ENCODE data around the gene ADRA2C.

The ADRA2C gene

DNA sequence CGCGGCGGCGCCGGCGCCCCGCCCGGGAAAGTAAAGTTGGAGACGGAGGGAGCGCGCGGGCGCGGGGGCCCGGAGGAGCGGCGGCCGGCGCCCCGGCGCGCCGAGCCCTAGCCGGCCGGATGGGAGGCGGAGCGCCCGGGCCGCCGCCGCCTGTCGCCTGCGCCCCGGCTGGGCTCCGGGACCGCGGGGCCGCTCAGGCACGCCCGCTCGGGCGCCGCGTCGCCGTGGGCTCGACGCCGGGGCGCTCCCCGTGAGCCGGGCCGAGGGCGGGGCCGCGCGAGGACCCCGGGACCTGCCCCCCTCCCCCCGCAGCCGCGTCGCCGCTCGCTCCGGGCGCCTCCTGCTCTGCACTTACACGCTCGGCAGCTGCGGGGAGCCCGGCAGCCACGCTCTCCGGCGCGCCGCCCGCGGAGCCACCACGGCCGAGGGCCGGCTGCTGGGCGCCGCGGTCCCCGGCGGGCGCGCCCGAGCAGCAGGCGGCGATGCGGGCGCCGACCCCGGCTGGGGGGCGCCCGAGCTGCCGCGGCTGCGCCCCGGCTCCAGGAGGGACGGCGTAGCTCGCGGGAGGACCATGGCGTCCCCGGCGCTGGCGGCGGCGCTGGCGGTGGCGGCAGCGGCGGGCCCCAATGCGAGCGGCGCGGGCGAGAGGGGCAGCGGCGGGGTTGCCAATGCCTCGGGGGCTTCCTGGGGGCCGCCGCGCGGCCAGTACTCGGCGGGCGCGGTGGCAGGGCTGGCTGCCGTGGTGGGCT lies at the start of gene ADRA2C:
ADRA2C (plus strand) TSS at position 350 of the 749 bp plus-strand sequence; CDS start at position 572, 222 bp downstream.
- DNase-seq: no peak

DNA sequence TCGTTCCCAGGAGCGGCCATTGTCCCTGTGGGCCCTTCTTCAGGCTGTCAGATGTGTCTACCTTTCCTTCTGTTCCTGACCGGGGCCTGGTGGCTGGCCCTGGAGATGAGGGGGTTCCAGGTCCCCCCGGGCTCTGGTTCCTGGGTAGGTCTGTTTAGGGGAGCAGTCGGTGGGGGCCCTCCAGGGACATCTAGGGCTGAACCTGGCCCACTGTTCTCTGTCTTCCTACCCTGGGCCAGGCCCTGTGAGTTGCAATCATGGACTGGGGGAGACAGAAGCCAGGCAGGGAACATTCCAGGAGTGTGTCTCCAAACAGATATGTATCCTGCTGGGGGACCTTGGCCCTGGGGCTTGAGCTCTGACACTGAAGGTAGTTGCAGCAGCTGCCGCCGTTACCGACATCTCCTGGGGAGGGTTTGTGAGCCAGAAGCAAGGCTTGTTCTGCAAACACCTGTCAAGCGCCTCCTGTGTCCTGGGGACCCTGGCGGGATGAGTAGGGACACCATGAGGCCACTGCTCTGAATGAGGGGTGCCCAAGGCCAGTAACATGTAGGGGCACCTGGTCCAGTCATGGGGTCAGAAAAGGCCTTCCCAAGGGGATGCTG lies 49.5 kb upstream of the ADRA2C start:
- DNase-seq: no peak

DNA sequence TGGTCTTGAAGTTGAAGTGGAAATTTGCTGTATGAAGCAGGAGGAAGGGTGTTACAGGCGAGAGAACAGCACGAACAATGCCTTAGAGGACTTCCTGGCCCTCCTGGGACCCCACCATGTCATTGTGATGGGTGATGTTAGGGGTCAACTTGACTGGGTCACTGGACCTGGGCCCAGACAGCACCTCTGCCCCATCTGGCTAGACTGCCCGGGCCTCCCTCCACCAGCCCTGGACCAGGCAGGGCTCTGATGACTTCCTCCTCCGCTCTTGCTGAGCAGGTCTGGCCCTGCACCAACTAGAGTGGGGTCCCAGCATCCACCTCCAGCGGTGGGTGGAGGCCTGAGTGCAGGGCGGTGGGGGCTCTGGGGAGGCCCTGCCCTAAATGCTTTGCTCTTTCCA lies 48.9 kb upstream of the ADRA2C start:
- no peak for DNase-seq

DNA sequence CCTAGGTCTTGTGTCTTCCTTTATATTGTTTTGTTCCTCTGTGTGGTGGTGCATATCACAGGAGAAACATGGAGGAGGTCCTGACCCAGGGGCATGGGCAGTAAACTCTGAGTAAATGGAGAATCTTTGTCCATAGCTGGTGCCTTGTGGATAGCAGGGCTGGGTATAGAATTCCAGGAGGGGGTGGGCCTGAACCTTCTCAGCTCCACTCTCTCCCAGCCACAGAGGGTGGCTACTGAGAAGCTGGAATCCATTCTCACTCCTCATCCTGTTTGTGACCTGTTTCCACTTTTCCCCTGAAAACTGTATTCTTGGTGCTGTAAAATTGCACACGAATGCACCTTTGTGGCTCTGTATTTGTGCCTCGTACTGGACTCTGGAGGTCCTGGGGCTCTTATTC lies 47.7 kb upstream of the ADRA2C start:
- no peak for DNase-seq

DNA sequence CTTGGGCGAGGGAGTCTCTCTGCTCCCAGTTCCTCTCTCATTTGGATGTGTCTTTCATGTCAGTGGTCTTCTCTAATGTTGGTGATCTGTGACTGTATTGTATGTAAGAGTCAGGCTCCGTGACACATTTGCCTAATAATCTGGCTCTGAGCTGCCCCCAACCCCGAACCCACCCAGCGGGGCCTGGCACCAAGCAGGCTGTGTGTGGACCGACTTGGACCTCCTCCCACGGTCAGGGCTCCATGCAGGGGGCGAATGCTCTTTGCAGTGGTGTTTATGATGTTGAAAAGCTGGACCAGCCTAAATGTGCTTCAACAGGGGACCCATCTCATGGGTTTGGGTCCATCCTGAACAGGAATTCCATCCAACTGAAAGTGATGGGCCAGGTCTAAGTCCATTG lies 47.0 kb upstream of the ADRA2C start:
- no peak for DNase-seq

DNA sequence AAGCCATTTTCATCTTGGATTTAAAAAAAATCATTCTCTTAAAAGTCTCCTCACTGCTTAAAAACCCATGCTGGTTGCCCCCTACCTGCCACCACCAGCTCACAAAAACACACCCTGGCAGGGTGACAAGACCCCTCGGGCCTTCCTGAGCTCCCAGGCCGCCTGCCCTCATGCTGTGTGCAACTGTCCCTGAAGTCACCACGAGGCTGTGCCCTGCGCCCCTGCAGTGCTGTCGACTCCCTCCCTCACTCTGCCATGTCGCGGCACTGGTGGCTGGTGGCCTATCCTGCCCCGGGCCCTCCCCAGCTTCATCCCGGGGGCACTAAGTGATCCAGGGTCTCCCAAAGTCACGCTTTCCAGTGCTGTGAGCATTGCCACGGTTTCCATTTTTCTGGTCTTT lies 46.3 kb upstream of the ADRA2C start:
- DNase-seq: no peak

DNA sequence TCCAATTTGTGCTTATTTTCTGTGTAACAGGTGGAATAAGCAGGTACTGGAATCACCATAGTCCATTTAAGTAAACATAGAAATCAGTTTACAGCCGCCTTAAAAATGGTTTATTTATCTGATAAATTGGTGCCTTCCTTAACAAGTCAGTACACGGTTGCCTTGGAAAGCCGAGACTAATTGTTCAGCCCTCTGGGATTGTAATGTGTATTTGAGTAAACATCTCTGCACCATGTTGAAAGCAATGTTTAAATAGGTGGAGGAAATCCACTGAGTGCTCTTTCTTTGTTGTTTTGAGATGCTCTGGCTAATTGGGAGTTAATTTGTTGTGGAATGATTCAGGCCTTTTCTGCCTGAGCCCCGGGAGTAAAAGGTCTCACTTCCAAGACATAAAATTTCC lies 45.7 kb upstream of the ADRA2C start:
- DNase-seq: no peak

DNA sequence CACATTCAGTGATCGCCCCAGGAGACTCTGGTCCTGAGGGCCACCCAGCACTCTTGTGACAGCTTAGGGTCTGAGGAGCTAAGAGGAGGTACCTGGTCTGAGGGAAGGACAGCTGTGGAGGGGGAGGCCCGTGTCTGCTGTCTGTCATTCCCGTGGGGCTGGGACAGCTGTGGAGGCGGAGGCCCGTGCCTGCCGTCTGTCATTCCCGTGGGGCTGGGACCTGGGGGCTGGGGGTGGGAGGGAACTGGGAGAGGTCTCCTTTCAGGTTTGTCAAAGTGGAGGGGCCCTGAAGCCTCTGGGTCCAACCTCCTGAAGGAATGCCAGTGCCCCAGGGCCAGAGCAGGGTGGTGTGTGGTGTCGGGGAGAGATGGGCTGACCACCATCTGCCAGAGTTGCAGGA lies 45.0 kb upstream of the ADRA2C start:
- no peak for DNase-seq

DNA sequence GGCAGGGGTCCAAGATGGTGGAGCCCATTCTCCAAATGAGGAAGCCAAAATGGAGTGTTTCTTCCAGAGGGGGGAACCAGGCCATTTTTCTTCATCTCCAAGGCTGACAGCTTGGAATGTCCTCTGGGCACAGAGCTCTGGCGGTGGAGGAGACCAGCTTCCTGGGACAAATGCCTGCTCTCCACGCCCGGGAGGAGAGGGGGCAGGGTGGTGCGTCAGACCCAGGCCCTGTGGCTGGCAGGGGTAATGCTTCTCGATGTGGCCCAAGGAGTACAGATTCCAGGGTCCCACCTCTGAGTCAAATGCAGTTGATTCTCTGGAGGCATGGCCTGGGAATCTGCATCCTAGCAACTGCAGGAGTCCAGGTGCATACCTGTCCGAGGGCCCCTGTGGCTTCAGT lies 44.6 kb upstream of the ADRA2C start:
- DNase-seq: no peak

DNA sequence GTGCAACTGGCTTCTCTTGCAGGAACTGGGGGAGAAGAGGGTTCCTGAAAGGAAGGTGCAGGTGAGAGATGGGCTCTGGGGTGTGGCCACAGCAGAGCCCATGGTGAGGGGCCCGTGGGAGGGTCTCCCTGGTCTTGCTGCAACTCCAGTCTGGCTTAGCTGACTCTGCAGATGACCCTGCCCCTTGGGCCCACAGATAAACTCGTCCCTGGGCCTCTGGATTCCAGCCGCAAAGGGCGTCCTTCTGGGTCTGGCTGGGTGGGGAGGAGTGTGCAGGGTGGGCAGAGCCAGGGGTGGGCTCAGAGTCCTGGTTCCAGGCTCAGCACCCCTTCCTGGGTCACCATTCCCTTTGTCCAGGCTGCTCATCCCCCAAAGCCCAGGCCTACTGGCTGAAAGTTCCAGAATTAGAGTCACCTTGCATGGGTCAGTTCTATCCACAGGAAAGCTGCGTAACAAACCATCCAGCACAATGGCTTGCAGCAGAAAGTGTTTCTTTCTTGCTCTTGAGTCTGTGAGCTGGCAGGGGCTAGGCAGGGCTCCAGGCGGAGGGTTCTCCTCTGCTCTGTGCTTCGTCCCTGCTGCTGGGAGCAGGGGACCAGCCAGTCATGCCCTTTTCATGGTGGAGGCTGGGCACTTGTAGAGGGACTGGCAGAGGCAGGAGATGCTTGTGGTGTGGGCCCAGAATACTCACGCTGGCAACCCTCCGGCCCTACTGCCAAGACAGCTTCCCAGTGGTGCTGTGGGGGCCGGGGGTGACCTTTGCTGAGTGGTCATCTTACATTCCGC lies 43.5 kb upstream of the ADRA2C start:
- DNase-seq: no peak

DNA sequence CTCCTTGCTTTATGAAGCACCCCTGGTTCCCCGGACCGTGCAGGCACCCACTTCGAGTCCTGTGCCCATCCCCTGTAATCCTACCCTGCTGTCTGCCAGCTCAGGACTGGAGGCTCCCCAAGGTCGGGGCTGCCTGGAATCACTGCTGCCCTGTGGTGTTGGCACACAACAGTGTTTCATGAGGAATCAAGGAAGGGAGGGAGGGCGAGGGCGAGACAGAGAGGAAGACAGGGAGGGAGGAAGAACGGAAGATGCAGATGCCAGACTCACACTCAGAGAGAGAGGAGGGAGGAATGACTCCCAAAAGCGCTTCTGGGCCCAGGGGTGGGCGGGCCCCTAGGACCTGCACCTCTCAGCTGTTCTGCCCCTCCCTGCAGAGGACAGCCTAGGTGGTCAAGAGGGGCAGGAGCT lies 42.9 kb upstream of the ADRA2C start:
- DNase-seq: no peak

DNA sequence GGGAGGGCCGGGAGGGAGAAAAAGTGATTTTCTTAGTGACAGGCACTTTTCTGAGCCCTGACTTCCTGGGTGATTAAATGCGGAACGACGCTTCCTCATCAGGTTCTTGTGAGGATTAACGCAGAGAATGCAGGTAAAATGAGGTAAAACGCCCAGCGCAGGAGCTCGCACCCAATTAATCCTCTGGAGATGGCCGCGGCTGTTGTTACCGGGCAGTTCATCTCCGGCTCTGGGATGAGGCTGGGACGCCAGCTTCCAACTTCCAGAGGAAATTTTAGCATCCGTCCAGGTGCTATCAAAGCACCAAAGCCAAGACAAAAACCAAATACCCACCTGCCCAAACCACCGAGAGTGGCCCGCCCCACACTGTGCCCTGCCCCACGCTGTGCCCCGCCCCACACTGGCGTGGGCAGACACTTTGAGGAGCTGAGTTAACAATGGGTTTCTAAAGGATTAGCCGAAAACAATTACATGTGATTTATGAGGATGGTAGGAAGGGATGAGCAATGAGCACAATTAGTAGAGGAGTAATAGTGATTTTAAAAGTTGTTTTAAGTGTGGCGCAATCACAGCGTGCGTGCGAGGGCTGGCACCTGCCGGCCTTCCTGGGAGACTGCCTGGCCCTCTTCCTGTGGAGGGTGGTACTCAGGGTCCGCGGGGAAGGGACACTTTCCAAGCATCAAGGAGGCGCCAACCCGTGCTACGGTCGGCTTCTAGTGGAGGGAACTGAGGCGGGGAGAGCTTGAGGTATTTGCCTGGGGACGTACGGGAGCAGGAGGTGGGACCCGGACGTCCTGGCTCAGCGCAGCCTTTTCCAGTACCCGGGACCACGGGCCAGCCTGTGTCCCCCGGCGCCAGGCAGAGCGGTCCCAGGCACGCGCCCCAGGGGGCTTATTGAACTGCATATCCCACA lies 41.6 kb upstream of the ADRA2C start:
- DNase-seq: no peak

DNA sequence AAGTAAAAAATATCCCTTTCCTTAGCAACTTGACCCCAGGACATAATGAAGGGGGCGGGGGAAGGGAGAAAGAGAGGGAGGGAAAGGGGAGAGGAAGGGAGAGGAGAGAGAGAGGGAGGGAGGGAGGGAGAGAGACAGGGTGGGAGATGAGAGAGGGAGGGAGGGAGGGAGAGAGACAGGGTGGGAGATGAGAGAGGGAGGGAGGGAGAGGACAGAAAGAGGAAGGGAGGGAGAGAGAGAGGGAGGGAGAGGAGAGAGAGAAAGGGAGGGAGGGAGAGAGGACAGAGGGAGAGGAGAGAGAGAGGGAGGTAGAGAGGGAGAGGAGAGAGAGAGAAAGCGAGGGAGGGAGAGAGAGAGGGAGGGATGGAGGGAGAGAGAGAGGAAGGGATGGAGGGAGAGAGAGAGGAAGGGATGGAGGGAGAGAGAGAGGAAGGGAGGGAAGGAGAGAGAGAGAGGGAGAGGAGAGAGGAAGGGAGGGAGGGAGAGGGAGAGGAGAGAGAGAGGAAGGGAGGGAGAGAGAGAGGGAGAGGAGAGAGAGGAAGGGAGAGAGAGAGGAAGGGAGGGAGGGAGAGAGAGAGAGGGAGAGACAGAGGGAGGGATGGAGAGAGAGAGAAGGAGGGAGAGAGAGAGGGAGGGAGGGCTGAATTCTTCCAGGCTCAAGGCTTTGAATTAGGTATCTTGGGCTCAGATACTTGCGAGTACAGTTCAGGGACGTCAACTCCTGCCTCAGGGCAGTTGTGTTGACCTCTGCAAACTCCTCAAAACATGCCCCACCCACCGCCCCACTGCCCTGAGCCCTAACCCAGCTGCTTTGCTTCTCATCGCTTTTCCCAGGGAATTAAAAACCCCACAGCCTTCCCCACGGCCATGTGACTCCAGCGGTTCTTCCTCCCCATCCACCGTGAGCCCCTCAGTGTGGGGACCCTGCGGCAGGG lies 40.0 kb upstream of the ADRA2C start:
- DNase-seq: no peak

DNA sequence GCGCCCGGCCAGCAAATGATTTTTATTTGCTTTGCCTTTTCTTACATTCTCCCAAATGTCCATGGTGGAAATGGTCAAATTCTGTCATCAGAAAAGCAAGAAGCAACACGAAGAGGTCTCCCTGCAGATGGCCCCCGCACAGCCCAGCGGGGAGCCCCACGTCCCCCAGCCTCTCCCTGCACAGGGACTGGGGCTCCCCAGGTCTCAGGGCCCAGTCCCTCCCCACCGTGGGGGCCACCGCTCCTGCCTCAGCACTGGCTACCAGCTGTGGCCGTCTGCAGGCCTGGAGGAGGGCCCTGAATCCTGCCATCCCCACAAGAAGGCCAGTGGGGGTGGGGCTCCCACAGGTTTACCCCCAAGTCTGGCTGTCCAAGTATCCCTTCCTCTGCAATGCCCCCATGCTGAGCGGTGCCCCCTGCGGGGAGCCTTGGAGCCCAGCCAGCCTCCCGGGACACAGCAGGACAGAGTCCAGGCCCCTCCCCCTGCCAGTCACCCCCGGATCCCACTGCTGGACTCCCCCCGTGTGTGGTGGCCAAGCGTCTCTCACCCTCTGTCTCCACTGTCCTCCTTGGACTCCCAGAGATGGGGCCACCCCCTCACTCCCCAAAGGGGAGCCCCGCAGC lies 38.2 kb upstream of the ADRA2C start:
- DNase-seq: no peak

DNA sequence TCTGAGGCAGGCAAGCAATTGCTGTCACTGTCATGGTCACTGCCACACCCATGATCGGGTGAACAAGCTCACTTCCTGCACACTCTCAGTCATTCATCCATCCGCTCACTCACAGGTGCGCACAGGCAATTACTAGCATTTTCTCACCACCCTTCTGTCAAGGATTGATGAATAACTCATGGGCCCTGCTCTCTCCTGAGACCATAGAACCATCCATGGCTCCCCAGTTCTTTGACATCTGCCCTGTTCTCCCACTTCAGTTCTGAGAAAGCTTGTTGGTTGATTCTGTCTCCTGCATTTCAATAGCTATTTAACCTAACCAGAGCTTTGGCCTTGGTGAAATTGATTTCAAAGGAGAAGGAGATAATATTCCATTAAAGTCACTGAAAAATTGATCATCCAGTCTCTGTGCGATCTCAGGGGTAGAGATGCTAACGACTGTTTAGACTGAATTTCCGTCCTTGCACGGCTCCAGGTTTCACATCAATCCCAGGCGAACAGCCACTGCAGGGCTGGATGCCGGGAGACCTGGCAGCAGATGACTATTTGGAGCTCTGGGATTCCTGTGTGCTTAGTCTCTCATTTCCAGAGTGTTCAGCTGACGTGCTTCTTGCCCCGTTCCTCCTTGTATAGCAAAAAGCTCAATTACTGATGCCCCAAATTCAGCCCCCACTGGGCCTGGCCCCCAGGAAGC lies 36.9 kb upstream of the ADRA2C start:
- no peak for DNase-seq

DNA sequence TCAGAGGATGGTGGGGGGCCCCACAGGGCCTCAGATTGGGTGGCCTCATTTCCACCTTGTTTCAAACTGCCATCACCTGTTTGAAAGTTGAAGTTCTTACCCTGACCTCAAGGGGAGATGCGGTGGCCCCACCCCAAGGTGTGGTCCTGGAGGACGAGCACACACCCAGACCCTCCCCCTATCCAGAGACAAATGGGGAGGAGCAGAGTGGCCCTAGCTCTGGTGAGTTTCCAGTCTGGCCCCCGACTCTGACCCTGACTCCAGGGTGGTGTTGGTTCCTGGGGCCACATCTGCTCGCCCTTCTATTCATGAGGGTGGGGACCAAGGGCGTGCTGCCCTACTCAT lies 36.3 kb upstream of the ADRA2C start:
- DNase-seq: no peak

DNA sequence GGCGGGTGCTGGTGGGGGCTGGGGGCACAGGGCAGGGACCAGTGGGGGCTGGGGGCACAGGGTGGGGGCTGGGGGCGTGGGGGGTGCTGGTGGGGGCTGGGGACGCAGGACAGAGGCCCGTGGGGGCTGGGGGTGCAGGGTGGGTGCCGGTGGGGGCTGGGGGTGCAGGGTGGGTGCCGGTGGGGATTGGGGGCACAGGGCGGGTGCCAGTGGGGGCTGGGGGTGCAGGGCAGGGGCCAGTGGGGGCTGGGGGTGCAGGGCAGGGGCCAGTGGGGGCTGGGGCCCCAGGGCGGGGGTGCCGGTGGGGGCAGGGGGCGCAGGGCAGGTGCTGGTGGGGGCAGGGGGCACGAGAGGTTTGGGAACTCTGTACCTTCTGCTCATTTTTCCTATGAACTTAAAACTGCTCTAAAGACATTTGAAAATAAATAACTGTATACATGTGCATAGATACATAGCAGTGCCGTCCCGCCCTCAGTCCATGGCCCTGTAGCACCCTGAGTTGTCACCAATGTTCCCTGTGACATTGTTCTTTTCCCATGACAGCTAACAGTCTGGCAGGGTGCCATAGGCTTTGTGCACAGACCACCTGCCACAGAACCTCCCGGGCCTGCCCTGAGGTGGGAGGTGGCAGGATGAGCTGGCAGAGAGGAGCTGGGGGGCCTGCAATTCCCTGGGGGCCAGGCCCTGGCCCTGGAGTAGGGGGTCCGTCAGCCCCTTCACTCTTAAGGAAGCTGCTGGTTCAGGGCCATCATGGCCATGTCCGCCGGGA lies 35.6 kb upstream of the ADRA2C start:
- no peak for DNase-seq

DNA sequence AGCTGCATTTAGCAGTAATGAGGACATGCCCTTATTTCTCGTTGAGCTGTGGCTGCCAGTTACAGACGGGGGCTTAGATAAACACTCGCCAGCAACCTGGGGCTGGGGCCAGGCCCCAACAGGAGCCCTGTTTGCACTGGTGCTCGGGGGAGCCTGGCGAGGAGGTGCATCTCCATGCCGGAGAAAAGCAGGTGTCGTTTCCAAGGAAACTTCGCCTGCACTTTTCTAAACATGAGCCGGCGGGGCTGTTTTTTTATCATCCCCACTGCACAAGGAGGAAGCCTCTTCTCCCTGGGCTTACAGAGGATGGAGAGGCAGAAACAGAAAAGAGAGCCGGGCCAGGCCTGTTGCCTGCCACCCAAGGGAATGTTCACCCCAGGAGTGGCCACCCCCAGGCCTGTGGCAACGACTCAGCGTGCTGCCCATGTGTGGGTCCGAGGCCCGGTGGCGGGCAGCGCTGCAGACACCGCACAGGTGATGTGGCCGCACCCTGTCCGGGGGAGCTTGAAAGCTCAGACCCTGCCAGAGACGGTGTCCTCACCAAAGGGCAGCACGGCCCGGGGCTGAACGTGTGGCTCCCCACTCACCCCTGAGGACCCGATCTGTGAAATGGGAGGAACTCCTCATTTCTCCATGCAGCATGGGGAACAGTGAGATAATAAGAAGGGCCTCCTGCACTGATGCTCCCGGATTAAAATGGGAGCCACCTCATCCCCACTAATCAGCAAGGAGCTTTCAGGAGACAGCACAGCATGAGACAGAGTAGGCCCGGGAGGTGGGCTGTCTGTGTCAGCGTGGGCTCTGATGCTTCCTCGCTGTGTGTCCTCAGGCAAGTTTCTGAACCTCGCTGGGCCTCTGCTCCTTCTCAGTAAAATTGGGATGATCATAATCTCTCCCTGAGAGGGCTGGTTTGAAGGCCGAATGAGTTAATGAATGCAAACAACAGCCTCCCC lies 33.8 kb upstream of the ADRA2C start:
- no peak for DNase-seq

DNA sequence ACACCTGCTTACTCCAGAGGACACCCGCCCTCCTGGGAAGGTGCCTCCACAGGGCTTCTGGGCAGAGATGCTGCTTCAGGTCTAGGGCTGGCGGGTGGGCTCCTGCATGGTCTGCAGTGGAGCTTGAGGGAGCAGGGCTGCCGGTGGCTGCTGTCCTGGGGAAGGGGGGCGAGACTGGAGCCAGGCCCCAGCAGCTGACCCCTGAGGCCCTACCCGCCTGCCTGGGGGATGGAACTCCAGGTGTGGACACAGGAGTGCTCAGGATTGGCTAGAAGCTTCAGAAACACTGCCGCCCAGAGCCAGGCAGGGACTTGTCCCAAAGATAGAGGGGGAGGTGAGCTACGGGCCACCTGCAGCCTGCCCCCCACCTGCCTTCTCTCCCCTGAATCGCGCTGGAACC lies 33.0 kb upstream of the ADRA2C start:
- no peak for DNase-seq

Data from activated CD4-positive, alpha-beta T cell treated with anti-CD3 and anti-CD28 coated beads, Interleukin-2, Interleukin-6, amounts not matched to agents 100 ng/mL and 50 ng/mL, durations not matched to agents 16 hours and 8 hours (primary cell).